ACHN (cell line): ENCODE results near the gene AK5.
A peak's percentile ranks its signal among the peaks of the same experiment; 100 is the strongest.

ENCODE experiments used
- DNase-seq: peaks from one replicate; pipeline ENCODE4 v3.0.0-alpha.2; 2015
- in situ Hi-C: cut with HindIII; loops from 2 replicates; pipeline ENCODE4 v1.10.0; 2017; ENCODE audit warnings: low sequenced_read_pairs, low pct_ligation_motif_present, low pct_unique_long_range_greater_than_20kb

AK5 gene, protein sequence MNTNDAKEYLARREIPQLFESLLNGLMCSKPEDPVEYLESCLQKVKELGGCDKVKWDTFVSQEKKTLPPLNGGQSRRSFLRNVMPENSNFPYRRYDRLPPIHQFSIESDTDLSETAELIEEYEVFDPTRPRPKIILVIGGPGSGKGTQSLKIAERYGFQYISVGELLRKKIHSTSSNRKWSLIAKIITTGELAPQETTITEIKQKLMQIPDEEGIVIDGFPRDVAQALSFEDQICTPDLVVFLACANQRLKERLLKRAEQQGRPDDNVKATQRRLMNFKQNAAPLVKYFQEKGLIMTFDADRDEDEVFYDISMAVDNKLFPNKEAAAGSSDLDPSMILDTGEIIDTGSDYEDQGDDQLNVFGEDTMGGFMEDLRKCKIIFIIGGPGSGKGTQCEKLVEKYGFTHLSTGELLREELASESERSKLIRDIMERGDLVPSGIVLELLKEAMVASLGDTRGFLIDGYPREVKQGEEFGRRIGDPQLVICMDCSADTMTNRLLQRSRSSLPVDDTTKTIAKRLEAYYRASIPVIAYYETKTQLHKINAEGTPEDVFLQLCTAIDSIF

DNA sequence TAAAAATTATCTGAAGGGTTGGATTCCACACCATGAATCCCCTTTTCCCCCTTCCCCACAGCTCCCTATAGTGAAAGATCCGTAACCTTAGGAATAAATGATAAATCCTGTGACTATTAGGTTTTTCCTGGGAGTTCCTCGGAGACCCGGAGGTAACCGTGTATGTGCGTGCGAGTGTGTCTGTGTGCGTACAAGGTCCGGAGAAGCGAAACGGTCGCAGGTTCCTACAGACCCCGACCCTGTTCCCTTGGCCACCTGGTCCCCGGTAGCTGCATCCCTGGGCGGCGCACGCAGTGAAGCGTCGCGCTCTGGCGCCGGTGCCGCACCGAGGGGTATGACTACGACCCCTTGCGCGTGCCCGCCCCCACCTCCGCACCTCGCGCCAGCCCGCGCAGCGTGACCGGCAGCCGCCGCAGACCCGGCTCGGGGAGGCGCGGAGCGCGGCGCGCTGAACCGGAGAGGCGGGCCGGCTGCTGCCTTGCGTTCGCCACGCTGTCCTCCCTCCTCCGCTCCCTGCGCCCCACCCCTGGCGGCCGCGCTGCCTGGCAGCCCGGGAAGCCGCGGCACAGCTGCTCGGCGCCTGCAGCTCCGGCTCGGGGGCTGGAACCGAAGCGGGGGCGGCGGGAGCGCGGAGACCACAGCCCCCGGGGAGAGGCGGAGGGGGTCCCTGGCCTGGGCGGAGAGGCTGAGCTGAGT, at the start of gene AK5:
AK5 (plus strand) TSS at position 529 of the 696 bp plus-strand sequence. CDS start 295 bp downstream, outside the sequence.
- in situ Hi-C loops: no loop called here
- DNase-seq: peak; percentile 57

DNA sequence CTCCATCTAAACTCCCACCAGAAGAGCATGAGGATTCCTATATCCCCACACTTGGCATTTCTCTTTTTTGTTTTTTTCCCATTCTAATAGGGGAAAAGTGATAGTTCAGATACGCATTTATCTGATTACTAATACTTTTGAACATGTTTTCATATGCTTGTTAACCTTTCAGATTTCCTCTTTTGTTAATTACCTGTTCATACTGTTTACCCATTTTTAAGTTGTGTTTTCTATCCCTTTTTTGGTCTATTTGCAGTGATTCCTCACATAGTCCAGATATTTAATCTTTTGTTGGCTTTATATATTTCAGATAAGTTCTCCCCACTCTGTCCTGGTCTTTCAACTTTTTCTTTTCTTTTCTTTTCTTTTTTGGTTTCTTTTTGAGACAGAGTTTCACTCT, 49.0 kb upstream of the AK5 start:
- DNase-seq: no peak
- in situ Hi-C loops: no loop called here

DNA sequence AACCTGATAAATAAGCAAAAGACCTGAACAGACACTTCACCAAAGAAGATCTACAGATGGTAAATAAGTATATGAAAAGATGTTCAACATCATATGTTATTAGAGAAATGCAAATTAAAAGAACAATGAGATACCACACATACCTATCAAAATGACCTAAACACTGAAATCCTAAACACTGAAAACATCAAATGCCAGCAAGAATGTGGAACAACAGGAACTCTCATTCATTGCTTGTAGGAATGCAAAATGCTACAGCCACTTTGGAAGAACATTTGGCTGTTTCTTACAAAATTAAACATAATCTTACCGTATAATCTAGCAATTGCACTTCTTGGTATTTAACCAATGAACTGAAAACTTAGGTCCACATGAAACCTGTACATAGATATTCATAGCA, 47.7 kb upstream of the AK5 start:
- in situ Hi-C loops: no loop called here
- no peak for DNase-seq

DNA sequence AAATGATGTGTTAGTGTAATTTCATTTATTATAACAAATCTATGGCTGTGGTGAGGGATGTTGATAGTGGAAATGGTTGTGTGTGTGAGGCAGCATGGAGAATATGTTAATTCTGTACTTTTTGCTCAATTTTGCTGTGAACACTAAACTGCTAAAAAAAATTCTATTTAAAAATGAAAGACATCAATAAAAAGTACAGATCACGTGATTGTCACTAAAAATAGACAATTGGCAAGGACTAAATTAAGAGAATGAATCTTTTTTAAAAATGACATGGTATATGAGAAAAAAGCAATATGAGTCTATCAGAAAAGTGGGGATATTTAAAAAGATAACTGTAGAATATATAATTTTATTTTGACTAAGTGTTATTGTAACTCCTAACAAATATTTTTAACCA, 46.9 kb upstream of the AK5 start:
- no peak for DNase-seq
- in situ Hi-C loops: no loop called here

DNA sequence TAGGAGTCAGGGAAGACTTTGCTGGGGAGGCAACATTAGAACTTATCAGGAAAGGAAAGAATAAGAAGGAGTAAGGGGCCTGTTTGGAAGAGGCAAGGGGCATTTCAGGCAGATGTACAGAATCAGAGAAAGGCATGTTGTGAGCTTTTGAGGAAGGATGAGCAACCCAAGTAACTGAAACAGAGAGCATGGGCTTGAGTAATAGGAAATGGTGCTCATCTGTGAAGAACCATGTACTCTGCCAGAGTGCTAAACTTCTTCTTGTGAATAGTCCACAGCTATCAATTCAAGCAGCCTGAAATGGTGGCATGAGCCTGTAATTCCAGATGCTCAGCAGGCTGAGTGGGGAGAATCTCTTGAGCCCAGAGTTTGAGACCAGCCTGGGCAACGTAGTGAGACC, 43.4 kb upstream of the AK5 start:
- in situ Hi-C loops: no loop called here
- DNase-seq: no peak

DNA sequence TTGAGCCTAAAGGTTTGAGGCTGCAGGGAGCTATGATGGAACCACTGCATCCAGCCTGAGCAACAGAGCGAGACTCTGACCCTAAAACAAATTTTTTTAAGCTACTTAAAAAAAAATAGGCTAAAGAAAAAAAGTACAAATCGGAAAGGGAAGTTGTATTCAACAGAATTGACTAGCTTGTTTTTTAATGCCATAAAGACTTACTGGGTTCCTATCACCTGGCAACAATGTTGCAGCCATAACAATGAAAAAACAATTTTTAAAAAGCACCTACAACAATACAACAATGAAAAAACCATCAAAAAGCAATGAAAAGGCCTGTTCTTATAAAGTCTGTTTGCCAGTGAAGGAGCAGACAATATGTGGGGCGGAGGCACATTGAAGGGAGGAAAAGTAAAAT, 42.5 kb upstream of the AK5 start:
- DNase-seq: no peak
- in situ Hi-C loops: no loop called here

DNA sequence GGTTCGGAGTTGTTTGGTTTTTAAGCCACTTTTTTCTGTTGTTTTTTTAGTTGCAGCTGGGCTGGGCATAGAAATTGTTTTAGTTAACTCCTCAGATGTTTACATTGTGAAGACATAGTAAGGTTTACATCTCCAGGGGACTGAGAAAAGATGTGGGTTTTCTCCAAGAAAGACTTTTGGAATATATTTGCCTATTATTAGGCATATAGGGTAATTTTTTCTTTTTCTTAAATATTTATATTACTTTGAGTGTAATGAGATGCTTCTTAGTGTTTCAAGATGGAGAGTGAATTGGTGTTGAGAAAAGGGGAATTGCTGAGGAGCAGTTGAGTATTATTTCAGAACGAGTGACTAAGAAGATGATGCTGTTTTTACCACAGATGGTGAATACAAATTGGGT, 36.0 kb upstream of the AK5 start:
- in situ Hi-C loops: no loop called here

DNA sequence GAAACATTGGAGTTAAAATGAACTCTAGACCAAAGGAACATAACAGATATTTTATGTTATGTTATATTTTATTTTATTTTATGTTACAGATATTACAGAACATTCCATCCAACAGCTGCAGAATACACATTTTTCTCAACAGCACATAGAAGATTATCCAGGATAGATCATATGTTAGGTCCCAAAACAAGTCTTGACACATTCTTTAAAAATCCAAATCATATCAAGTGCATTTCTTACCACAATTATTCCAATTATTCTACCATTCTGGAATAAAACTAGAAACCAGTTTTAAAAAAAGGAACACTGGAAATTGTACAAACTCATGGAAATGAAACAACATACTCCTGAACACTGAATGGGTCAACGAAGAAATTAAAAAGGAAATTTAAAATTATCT, 31.7 kb upstream of the AK5 start:
- no peak for DNase-seq
- in situ Hi-C loops: no loop called here

More for the DNA sequence above, 36.0 kb upstream of the AK5 start:
- DNase-seq: no peak

DNA sequence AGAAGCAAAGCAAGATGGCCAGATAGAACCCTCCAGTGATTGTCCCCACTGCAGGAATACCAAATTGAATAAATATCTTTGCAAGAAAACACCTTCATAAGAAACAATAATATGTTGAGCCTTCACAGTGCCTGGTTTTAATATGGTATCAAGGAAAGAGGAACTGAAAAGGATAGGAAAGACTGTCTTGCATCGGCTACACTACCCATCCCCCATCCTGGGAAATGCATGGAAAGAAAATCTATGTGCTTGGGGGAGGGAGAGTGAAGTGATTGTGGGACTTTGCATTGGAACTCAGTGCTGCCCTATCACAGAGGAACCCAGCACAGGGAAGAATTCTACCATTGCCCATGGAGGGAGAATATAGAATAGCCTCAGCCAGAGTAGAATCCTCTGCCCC, 28.6 kb upstream of the AK5 start:
- in situ Hi-C loops: no loop called here
- DNase-seq: no peak

DNA sequence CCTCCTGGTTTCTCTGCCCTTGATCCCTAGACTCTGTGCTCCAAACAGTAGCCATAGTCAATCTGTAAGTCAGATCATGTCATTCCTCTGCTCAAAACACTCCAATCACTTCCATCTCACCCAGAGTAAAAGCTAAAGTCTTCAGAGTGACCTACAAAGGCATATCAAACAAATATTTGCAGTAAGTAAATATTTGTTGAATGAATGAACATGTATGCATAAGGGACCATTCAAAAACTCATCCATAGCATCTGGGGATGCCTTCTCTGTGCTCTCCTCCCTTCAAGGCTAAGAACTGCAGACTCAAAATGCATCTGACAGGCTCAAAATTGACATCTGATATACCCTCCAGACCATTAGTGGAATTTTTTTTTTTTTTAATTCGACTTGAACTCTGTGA, 18.1 kb upstream of the AK5 start:
- in situ Hi-C loops: no loop called here
- no peak for DNase-seq

DNA sequence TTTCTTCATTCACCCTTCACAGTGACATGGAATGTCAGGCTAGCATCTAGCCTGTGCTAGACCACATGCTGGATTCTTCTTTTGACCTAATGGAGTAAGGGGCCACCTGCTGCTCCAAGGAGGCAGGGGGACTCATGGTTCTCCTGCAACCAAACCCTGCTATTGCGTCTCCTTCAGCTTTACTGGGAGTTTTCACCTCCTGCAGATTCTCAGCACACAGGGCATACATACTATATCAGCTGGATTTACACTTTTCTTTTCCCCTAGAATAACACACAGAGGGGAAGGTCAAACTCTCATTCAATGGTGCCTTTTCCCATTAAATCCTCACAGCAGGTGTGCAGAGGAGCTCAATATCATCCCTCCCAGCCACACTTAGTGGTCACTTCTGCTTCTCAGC, 16.6 kb upstream of the AK5 start:
- in situ Hi-C loops: no loop called here
- DNase-seq: no peak

DNA sequence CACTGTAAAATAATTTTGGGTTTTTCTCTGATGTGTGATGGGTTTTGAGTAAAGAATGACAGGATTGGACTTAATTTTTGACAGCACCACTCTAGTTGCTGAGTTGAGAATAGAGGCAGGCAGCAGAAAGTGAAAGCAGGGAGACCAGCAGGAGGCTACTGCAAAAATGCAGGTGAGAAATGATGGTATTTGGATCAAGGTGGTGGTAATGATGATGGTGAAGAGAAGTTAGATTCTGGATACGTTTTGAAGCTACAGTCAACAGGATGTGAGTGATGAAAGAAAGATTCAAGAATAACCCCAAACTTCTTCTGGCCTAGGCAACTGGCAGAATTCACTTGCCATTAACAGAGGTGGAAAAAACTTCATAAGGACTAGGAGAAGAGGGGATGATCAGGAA, 14.8 kb upstream of the AK5 start:
- in situ Hi-C loops: no loop called here
- no peak for DNase-seq

DNA sequence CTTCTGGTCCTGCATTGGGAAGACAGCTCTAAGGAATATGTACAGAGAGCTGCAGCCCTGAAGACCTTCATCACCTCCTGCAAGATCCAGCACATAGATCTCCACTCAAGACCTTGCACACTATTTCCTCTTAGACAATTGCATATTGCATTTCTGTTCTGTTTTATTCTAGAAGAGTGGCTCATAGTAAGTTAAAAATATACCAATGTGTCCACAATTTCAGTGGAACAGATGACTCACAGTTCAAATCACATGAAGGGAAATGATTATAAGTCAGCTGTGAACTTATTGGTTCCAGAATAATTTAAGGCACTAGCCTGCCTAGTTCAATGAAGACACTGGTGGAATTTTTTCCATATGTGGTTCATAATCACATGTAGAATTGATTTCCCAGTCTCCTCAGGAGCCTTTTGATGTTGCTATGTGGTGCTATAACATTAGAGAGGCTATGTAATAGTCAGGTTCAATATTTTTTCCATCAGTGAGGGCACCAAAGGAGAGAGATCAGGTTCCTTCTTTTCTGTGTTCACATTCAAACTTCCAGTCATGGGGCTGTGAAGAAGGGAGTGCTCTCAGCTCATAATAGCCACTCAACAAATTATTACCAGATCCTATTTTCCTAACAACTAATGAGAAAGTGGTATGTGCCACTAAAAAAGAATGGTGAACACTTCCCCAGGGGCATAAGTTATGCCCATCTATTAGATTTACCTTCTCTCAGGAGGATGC, 9.8 kb upstream of the AK5 start:
- peak; percentile 42 for DNase-seq
- in situ Hi-C loops: no loop called here

DNA sequence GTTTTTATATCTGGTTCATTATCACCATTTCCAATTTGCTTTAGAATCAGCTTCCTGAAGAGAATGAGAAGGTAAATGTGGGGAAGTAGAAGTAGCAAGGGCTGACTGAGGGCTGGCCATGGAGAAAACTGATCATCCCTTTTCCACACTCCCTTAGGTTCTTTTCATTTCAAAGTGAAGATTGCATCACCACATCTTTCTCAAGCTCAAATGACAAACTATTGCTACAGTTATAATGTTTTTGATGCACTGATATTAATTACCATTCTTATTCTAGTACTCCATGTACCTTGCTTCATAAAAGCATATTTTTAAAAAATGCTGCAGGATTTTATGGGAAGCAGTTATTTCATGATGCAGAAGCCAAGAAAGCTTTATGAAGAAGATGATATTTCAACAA, 7.9 kb upstream of the AK5 start:
- in situ Hi-C loops: no loop called here
- DNase-seq: no peak

DNA sequence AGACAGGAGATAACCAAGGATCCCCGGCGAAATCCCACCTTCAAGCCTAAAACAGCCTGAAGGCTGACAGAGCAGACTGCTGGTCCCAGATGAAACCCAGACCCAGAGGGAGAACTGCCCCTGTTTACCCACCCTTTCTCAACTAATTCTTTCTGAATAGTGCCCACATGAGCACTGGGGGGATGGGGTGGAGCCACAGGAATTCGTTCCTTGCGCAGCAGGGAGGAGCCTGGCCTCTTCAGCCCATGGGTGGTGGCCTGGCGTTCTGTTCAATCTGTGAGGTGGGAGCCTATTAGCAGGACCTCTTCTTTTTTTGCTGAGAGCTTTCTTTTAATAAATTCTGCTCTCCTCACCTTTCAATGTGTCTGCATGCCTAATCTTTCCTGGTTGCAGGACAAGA, 6.6 kb upstream of the AK5 start:
- in situ Hi-C loops: no loop called here

DNA sequence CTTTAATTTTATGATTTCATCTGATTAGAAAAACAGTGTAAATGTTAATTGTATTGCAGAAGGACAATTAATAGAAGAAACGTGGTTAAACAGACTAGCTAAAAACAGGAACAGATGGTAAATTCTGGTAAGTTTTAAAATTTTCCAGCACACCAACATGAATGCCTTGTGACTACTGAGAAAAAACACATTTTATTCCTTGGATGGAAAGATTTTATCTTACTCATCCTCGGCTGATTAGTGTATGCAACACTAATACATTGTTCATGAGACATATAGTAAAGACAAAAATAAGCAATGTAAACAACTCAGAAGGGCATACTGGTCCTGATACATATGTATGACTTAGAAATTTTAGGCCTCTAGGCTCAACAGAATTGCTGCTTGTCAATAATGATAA, 4.9 kb upstream of the AK5 start:
- DNase-seq: no peak
- in situ Hi-C loops: no loop called here

More for the DNA sequence above, 6.6 kb upstream of the AK5 start:
- DNase-seq: no peak

DNA sequence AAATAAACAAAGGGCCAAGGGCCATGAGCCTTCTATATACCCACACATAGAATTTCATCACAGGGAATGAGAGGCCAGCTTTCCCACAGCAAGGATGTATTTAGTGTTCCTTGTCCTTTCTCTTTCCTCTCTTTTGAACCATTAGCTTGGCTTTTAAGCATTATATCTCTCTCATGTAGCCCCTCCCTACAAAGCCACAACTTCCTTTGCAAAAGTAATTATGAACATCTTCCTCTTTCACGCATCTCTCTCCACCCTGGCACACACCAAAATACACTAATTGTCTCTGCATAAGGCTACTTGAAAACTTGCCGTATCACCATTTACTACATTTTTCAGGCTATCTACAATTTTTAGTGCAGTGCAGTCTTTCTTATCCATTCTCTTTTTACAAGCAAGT, 1.9 kb upstream of the AK5 start:
- in situ Hi-C loops: no loop called here
- no peak for DNase-seq

DNA sequence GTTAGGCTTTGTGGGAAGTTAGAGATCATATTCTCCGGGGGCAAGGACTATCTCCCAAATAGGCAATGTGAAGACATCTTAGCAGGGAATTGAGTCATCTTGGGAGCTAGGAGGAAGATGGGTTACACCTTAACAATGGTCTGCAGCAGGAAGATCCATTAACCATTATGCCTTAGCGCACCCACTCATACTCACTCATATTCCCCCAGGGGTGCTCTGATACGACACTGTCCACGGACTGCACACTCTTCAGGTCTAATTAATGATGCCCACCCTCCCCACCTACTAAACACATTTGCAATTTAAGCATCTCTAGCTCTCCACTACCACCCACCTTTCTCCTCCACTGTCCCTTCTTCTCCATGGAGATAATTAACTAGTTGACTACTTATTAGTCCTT, 857 bp upstream of the AK5 start:
- in situ Hi-C loops: no loop called here
- DNase-seq: no peak

DNA sequence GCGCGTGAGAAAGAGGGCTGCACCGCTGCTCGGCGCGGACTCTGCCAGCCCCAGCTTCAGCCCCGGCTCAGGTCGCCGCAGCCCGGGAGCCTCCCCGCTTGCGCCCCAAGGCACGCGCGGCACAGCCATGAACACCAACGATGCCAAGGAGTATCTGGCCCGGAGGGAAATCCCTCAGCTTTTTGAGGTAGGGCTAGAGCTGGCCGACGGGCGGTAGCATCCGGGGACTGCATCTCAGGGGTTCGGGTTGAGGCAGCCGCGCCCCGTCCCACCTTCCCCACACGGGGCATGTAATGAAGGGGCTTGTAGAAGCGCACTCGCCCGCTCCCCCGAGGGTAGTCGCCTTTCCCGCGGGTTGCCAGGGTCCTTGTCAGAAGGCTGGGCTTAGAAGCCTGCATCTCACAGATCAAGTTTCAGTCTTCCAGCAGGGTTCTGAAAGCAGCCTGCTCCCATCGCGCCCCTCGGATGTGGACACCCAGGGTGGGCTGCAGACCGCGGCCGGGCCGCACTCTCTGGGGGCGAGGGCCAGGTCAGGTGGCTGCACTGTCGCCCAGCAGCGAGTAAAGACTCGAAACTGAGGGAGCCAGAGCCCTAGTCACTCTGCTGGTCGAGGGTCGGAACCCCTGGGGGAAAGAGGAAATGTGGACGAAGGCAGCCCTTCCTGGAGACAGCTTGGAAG, 507 bp downstream of the AK5 start:
- peak; percentile 33 for DNase-seq
- in situ Hi-C loops: no loop called here
